M059J (cell line): ENCODE measurements around the gene SCN5A. TPM values are rescaled to one million over a fixed set of nuclear protein-coding genes. Genes with fewer than 3 reads are reported as not detected.

Source experiments
- DNase-seq: peaks from one replicate; pipeline ENCODE4 v3.0.0-alpha.2; 2012; ENCODE audit warnings: low read depth
- total RNA-seq: library from RNA; depleted of rRNA; stranded (reverse); fragments of >200 nt; shearing (Covaris generic); gene quantifications from 2 replicates; pipeline ENCODE4 v1.2.3, GENCODE V29; 2014

The SCN5A gene
- total RNA-seq, 1 experiment from 2014 or later, result 1.6 TPM

GRCh38 chr3:38647217-38647970 is 2.1 kb downstream of the SCN5A start:
- DNase-seq, result no peak

DNA sequence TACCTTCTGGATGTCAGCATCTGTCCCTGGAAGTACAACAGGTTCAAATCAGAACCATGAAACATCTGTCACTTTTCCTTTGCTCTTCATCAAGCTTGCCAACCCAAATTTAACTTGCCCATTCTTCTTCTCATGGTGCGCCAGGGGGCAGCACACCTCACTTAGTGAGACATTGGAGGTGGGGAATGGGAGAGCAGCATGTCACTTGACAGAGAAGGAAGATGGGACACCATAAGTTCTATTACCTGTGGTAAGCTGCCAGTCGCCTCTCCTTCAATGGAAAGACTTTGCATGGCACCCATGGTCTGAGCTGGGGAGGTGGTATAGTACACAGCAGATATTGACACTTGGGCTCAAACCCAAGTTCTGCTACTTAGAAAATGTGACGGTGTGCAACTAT is 2.9 kb downstream of the SCN5A start:
- DNase-seq, result peak; percentile 43

DNA sequence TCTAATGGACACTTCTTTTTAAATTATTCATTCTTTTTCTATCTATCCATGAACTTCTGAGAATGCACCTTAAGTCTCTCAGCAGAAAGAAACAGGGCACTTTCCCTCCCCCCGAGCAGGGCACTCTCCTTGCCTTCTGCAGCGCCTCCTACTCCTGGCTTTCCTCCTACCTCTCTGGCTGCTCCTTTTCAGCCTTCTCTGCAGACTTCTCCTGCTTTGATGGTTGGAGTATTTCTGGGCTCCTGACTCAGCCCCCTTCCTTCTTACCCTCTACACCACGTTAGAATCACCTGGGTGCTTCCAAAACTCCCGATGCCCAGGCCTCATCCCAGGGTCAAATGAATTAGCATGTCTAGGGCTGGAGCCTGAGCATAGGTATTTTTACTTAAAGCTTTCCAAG is 3.4 kb downstream of the SCN5A start:
- DNase-seq, result no peak

DNA sequence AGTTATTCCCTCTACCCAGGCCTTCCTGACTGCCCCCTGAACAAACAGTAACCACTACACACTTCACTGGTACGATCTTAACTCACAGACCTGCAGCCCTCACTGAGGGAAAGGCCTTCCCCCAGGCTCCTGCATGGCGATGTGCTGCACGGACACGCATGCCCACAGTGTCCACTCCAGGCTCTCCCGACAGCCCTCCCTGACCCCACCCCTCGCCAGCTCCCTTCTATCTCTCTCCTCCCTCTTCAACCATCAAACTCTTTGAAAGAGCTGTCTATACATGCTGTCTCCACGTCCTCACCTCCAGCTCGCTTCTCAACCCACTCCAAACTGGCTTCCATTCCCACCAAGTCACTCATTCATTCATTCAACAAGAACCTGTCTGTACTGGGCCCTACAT is 3.9 kb downstream of the SCN5A start:
- DNase-seq, result no peak

GRCh38 chr3:38645076-38645475 is 4.4 kb downstream of the SCN5A start:
- no peak for DNase-seq

GRCh38 chr3:38644662-38645053 is 4.8 kb downstream of the SCN5A start:
- no peak for DNase-seq

- DNase-seq, result no peak
Measured at GRCh38 chr3:38644016-38644661, 5.3 kb downstream of the SCN5A start.

DNA sequence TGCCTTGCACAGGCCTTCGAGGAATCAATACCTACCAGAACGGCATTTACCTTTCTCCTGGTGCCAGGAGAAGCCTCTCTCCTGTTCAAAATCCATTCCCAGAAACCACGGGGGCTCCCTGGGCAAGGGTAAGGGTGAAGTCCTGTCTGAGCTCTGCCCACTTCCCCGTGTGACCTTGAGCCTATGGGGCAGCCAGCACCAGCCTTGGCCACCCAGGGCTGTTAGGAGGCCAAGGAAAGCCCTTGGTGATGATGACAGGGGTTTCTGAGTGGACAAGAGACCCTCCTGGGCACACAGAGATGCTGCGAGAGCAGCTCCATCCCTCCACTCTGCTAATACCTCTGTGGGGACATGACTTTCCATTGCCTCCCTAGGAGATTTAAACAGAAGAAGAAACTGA is 5.9 kb downstream of the SCN5A start:
- DNase-seq, result no peak

DNA sequence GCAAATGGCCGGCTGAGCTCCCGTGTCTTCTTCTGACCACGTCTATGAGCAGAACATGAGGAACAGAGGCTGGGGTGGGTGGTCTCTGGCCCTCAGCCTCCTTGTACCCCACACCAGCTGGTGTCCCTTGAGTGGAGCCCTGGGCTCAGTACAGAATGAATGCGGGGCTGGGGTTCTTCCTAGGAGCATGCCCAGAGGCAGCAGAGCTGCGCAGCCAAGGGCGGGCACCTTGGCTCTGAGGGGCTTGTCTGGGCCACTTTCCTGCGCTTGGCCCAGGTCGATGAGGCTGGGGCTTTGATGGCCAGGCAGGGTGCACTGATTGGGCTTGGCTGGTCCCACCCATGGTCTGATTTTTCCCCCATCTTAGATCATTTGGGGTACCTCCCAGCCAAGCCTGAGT is 6.4 kb downstream of the SCN5A start:
- no peak for DNase-seq

DNA sequence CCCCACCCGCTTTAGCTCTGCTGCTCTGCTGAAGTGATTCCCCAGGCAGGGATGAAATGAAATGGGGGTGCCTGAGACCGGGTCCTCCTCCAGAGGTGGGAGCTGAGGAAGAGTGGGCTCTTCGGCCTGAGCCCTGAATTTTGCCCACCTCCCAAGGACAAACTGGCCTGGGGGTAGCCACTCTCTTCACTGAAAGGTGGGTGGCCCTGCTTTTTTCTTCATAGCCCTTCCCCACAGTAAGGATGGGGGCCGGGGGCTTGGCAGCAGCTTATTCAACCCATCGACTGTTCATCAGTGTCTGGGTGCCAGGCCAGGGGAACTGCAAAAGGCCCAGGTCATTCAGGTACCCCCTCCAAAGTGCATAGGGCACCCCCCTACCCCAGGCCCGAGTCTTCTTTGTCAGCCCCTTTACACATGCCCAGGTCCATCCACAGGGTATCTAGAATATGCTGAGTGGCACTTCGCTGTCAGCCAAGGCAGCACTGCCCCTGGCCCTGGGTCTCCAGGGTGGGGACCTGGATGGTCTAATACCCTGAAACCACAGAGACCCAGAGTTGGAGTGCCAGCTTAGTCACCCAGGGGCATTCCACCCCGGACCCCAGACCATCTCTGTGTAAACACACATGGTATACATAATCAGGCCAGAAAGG is 7.9 kb downstream of the SCN5A start:
- no peak for DNase-seq

- DNase-seq, result no peak
Measured at GRCh38 chr3:38640661-38641452, 8.6 kb downstream of the SCN5A start.

DNA sequence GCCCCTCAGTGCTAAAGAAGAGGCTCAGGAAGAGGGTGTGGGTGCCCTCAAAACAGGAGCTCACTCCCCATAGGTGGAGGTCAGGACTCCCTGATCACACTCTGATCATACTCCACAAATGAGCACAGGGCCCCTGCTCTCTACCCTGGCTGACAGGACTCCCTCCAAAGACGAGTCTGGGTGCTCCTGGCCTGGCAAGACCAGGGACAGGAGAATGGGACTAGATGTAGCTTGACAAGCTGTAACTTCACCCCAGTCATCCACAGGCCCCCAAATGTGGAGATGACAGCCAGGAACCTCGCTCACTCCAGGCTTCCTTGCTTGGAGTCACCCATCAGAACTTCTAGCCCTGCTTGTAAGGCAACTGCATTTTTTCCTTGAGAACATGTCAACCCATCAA is 11.1 kb downstream of the SCN5A start:
- DNase-seq, result no peak

DNA sequence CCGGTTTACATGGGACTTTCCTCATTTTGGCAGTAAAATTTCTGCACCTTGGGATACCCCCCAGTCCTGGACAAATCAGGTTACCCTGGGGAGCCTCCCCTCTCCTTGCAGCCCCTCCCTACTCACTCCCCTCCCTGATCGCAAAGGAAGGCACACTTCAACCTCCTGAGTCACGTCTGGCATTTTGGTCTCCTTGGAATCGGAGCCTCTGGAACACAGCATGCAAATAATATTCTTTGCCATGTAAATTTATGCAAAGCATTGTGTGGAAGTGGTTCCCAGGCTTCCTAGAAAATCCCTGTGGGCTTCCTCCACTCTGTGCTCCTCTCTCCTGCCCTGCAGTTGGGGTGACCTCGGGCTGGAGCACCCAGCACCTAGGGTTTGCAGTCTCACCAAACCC is 11.6 kb downstream of the SCN5A start:
- no peak for DNase-seq

DNA sequence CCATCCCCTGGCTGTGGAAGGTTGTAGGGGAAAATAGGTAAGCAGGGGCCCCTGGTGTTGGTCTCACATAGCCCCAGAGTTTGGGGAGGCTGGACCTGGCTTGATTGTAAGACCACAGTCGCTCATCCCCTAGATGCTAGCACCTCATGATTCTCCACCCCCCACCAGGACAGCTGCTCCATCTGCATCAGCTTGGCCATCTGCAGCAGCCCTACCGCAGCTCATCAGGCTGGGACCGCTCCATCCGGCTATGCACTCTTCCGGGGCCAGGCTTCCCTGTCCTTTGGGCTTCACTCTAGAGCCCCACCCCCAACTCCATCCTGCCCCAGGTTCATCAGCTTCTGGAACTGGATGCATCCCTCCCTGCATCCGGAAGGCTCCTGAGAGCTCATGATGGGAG is 12.6 kb downstream of the SCN5A start:
- no peak for DNase-seq

- DNase-seq, result no peak
Measured at GRCh38 chr3:38636464-38636863, 13.0 kb downstream of the SCN5A start.

DNA sequence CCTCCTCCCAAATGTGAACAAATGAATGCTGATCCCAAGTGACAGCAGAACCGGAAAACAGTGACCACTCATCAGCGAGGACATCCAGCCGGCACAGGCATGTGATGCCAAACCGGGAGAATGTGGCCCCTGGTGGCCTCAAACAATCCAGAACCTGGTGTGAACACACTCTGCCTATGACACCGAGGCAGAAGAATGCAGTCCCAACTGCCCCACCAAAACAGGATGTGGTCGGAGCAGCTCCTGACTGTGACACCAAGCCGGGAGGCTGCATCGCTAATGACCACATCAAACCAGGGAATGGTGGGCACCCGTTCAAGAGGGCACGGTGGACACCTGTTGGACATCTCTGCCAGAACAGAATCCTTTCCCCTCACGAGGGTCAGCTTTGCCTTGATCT is 15.4 kb downstream of the SCN5A start:
- DNase-seq, result peak; percentile 89

GRCh38 chr3:38632989-38633388 is 16.5 kb downstream of the SCN5A start:
- no peak for DNase-seq

DNA sequence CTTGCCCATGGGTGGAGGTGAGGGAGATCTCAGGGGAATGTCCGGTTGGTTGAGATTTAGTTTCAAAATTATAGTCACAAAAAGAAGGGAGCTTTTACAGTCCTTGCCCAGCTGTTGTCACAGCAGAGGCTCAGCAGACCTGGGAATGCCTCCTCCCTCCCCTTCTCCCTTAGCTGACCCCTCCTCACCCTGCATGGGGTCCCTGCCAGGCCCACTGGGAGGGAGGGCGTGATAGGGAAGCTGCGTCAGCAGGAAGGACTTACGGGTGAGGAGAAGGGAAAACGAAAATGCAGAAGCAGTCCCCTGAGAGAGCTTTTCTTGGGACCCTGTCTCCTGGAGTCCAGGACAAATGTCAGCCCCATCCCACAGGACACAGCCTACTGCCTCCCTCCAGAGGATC is 18.9 kb downstream of the SCN5A start:
- no peak for DNase-seq

GRCh38 chr3:38630070-38630469 is 19.4 kb downstream of the SCN5A start:
- DNase-seq, result no peak

GRCh38 chr3:38628835-38629234 is 20.7 kb downstream of the SCN5A start:
- no peak for DNase-seq

- DNase-seq, result no peak
Measured at GRCh38 chr3:38627956-38628355, 21.5 kb downstream of the SCN5A start.

DNA sequence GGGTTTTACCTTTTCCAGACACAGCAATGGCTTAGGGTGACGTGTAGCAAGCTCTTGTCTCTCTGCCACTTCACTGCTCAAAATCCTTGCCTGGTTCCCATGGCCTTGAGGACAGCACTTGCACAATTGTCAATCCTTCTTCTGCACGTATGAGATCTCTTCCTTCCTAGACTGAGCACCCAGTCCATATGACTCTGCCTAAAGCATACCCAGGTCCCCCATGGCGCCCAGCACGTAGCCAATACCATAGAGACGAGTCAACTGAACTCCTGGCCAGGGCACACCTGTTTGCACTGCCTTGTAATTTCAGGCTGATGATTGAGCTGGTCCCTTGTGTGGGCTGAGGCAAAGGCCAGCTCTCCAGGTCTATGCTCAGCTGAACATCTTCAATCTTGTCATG is 23.3 kb downstream of the SCN5A start:
- no peak for DNase-seq
